D721Med (cell line): ENCODE results near the gene AKR1C8.

Source experiments
- DNase-seq: peaks from one replicate; pipeline ENCODE4 v3.0.0; 2011; ENCODE audit warnings: low spot score; ENCODE audit not compliant: insufficient read length
- FAIRE-seq: peaks from 2 replicates; lab custom pipeline; 2011; peaks lifted over from hg19 to GRCh38; lab: Jason Lieb, UNC
- CTCF ChIP-seq: IDR thresholded peaks from 2 replicates; pipeline ENCODE4 v1.5.1; 2012; ENCODE audit warnings: mild to moderate bottlenecking, control low read depth; ENCODE audit not compliant: insufficient read depth; ENCODE audit errors: missing control alignments

Gene AKR1C8

GRCh38 chr10:5106553-5106952 is 78.4 kb downstream of the AKR1C8 start:
- no peak for TF ChIP-seq CTCF
- no peak for FAIRE-seq
- DNase-seq: no peak

- DNase-seq (no peak), FAIRE-seq (no peak)
- no peak for TF ChIP-seq CTCF
Observed at GRCh38 chr10:5105626-5106025, 79.3 kb downstream of the AKR1C8 start.
